Measurements from ENCODE around the gene TMPRSS3.

The TMPRSS3 gene

GRCh38 chr21:42425591-42425990 lies 29.7 kb upstream of the TMPRSS3 start:
- no peak overlapping the region for H3K27ac ChIP-seq (ENCODE audit: extremely low read depth, low read depth, low read length)
- no peaks in the 10 kb centered on the region for H3K9me3 ChIP-seq (ENCODE audit: control insufficient read depth, insufficient read depth, low read depth, low read length)
- POLR2A ChIA-PET, result interaction anchor here (0.5 kb wide), 1 partner anchor 15 kb away, joined by 4 read pairs; no protein-coding TSS in a partner anchor
- H3K36me3 ChIP-seq (ENCODE audit: control insufficient read depth in 2 of 2, insufficient read depth in 1 of 2, low read length in 2 of 2), result no peaks in the 10 kb centered on the region
- H3K4me1 ChIP-seq (ENCODE audit: control insufficient read depth, insufficient read depth, low read length), result no peaks in the 10 kb centered on the region
- TF ChIP-seq ZBTB48 (tag by site-specific recombination; IDR thresholded peaks at IDR 0.05) (no peak), PBX3 (CRISPR knock-in tag; IDR thresholded peaks at IDR 0.05) (no peak), ZSCAN30 (tag by site-specific recombination; IDR thresholded peaks at IDR 0.05) (no peak), ZNF175 (tag by site-specific recombination; IDR thresholded peaks at IDR 0.05) (no peak), ZNF639 (tag by site-specific recombination; IDR thresholded peaks at IDR 0.05) (no peak), ZNF155 (tag by site-specific recombination; IDR thresholded peaks at IDR 0.05) (no peak), SCRT2 (tag by site-specific recombination; IDR thresholded peaks at IDR 0.05) (no peak), MEIS1 (CRISPR knock-in tag; IDR thresholded peaks at IDR 0.05; ENCODE audit: borderline replicate concordance) (no peak), SALL2 (tag by site-specific recombination; IDR thresholded peaks at IDR 0.05; ENCODE audit: borderline replicate concordance) (no peak), ZNF426 (tag by site-specific recombination; IDR thresholded peaks at IDR 0.05) (no peak), AEBP2 (tag by site-specific recombination; IDR thresholded peaks at IDR 0.05; ENCODE audit: borderline replicate concordance) (no peak), ZNF112 (tag by site-specific recombination; IDR thresholded peaks at IDR 0.05) (no peak), GLI4 (tag by site-specific recombination; IDR thresholded peaks at IDR 0.05) (no peak)
- TF ChIP-seq, protein P1, sequence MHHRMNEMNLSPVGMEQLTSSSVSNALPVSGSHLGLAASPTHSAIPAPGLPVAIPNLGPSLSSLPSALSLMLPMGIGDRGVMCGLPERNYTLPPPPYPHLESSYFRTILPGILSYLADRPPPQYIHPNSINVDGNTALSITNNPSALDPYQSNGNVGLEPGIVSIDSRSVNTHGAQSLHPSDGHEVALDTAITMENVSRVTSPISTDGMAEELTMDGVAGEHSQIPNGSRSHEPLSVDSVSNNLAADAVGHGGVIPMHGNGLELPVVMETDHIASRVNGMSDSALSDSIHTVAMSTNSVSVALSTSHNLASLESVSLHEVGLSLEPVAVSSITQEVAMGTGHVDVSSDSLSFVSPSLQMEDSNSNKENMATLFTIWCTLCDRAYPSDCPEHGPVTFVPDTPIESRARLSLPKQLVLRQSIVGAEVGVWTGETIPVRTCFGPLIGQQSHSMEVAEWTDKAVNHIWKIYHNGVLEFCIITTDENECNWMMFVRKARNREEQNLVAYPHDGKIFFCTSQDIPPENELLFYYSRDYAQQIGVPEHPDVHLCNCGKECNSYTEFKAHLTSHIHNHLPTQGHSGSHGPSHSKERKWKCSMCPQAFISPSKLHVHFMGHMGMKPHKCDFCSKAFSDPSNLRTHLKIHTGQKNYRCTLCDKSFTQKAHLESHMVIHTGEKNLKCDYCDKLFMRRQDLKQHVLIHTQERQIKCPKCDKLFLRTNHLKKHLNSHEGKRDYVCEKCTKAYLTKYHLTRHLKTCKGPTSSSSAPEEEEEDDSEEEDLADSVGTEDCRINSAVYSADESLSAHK (tag by site-specific recombination; IDR thresholded peaks at IDR 0.05), result no peak
- H3K4me3 ChIP-seq (ENCODE audit: low read depth, low read length), result no peak overlapping the region
- CTCF ChIA-PET, result interaction anchor here (1.1 to 1.3 kb wide), 2 partner anchors 42 to 65 kb away, joined by 3 read pairs; no protein-coding TSS in a partner anchor

DNA sequence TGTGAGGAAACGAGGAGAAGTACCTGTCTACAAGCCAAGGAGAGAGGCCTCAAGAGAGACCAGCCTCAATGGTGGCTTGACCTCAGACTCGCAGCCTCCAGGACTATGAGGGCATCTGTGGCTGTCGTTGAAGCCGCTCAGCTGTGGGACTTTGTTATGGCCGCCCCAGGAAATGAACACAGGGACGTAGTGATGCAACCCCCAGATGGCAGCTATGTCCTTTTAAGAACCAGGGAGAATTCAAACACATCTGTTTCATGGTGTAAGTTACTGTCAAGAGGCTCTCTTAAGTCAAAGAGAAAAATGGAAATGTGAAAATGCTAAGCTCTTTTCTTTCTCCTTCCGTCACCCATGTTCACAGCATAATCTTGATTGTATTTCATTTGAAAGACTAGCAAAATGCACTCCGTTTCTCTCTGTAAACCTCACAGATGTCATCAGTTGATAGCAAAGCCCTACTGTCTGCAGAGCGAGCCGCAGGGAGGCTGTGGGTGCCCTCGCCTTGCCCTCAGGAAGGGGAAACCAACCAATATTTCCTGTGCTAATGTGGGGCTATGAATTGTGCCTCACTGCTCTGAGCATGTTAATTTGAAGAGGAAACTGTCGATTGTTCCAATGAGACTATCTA lies 29.2 kb upstream of the TMPRSS3 start:
- ChIA-PET CTCF (interaction anchor here (1.1 to 1.3 kb wide), 2 partner anchors 43 to 64 kb away, joined by 3 read pairs; no protein-coding TSS in a partner anchor), POLR2A (no interaction called here)
- Histone ChIP-seq H3K9me3 (ENCODE audit: control insufficient read depth, insufficient read depth, low read depth, low read length) (no peaks in the 10 kb centered on the region), H3K36me3 (ENCODE audit: control insufficient read depth in 2 of 2, insufficient read depth in 1 of 2, low read length in 2 of 2) (no peaks in the 10 kb centered on the region), H3K4me1 (ENCODE audit: control insufficient read depth, insufficient read depth, low read length) (no peaks in the 10 kb centered on the region), H3K4me3 (ENCODE audit: low read depth, low read length) (no peak overlapping the region), H3K27ac (ENCODE audit: extremely low read depth, low read depth, low read length) (no peak overlapping the region)
- TF ChIP-seq ZBTB20 (tag by site-specific recombination; IDR thresholded peaks at IDR 0.05), result no peak
- no peak for TF ChIP-seq ZNF768 (tag by site-specific recombination; IDR thresholded peaks at IDR 0.05)
- no peak for TF ChIP-seq ZNF776 (tag by site-specific recombination; IDR thresholded peaks at IDR 0.05; ENCODE audit: borderline replicate concordance)
- no peak for TF ChIP-seq FEZF1 (tag by site-specific recombination; IDR thresholded peaks at IDR 0.05)
- TF ChIP-seq ZNF561 (tag by site-specific recombination; IDR thresholded peaks at IDR 0.05; ENCODE audit: borderline replicate concordance), result no peak
- TF ChIP-seq ZNF354C (tag by site-specific recombination; IDR thresholded peaks at IDR 0.05; ENCODE audit: borderline replicate concordance, low read depth), result no peak
- no peak for TF ChIP-seq ZBTB1 (tag by site-specific recombination; IDR thresholded peaks at IDR 0.05)
- TF ChIP-seq ZNF146 (tag by site-specific recombination; IDR thresholded peaks at IDR 0.05), result no peak
